ENCODE results near the gene PCLAF.
A peak's percentile ranks its signal among the peaks of the same experiment; 100 is the strongest.

DNA sequence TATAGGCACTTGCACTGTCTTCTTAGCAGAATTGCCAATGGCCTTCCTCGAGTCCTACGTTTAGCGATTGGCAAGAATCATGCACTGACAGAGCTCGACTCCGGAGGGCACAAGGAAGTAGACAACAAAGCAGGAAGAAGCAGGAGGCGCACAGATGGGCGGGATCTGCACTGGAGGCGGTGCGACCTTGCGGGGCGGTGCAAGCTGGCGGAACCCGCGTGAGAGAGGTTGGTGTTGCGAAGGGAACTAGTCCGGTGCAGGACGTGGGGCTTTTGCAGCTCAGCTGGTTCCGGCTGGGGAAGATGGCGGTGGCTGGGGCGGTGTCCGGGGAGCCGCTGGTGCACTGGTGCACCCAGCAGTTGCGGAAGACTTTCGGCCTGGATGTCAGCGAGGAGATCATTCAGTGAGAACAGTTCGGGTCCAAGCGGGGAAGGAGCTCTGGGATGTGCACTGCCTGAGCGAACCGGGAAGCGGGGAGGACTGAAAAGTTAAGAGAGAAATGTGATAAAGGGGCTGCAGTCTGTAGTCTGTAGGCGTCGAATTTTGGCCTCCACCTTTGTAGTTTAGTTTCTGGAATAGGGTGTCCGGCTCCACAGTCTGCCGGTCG lies 6.4 kb upstream of the PCLAF start, which contains the start of gene TRIP4:
- TF ChIP-seq POLR2AphosphoS5 (IDR thresholded peaks at IDR 0.05; ENCODE audit: insufficient read depth, low read depth, low read length): peak; percentile 98
- no peak for TF ChIP-seq EZH2 (IDR thresholded peaks at IDR 0.05; ENCODE audit: borderline replicate concordance, low read depth, low read length, severe bottlenecking)
- TF ChIP-seq CTCF (IDR thresholded peaks at IDR 0.05; ENCODE audit: extremely low read depth in 1 of 2, insufficient read depth in 1 of 2, low read depth in 1 of 2, low read length in 2 of 2): no peak
- TF ChIP-seq POLR2A (IDR thresholded peaks at IDR 0.05; ENCODE audit: low read depth, low read length): peak; percentile 94
- no peak for TF ChIP-seq FOS (IDR thresholded peaks at IDR 0.05; ENCODE audit: borderline replicate concordance, insufficient read depth, low read length)
- peak; percentile 23 for TF ChIP-seq MAX (IDR thresholded peaks at IDR 0.05; ENCODE audit: insufficient read depth, insufficient read length)

Data from endothelial cell of umbilical vein (primary cell).